Measurements from ENCODE around the gene OR4E1.
"Not testable (repeated sequence)": the region's sequence is repeated elsewhere in the genome, so short reads cannot be mapped to it uniquely, and the experiment has no call there.

The OR4E1 gene

DNA sequence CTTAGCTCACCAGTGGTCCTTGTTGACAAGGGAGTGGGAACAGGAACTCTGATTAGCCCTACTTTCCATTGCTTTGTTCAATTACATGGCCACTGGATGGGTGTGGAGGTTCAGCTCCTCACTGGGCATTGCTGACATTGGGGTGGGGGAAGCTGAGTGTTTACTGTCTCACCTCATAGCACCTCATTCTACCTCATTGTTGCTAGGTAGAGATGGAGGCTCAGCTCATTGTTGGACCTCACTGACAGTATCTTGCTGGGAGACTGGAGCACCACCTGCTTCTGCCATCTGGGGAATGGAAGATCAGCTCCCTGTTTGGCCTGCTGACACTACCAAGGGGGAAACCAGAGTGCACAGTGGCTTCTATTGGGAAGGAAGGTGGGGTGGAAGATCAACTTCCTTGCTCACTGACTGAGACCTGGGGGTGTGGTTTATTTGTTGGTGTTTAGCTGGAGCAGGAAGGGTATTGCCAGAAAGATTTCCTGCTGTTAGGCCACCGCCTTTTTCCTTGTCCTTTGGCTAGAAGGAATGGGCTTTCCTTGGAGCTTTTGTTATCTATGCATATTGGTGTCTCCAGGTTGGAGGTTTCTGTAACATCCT lies 21.3 kb downstream of the OR4E1 start:
- DNase-seq, result no peak

DNA sequence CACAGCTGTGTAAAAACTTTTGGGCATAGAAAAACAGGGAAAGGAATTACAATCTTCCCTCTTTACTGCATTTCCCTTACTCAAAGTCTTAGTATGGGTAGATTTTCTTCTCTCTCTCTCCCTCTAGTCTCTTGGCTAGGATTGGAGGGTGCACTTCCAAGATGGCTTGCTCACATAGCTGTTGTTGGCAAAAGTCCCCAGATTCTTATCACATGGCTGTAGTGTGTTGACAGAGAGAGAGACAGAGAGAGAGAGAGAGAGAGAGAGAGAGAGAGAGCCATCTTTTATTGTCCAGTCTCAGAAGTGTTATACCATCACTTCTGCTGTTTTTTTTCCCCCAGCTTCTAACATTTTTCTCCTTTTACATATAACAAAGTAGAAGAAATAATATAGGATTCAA lies 26.2 kb downstream of the OR4E1 start:
- DNase-seq, result no peak

DNA sequence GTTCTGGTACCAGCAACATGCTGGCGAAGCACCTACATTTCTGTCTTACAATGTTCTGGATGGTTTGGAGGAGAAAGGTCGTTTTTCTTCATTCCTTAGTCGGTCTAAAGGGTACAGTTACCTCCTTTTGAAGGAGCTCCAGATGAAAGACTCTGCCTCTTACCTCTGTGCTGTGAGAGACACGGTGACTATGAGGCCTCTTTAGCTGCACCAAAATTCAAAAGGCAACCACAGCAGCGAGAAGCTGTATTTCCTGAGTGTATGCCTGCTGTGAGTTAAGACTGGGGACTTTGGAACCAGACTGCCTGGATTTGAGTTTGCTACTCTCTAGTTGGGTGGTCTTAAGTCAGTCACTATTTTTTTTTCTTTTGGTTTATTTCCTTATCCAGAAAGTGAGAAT lies 30.2 kb downstream of the OR4E1 start:
- no peak for DNase-seq

DNA sequence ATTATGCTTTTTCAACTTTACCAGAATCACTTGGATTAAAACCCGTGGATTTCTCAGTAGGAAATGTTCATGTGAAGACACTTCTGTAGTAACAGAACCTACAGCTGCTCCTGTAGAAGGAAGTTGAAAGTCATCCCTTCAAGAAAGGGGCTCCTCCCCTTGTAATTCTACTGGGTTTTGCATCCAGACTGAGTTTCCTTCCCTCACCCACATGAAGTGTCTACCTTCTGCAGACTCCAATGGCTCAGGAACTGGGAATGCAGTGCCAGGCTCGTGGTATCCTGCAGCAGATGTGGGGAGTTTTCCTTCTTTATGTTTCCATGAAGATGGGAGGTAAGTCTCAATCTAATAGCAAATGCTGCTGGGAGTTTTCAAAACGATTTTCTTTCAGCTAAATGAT lies 30.9 kb downstream of the OR4E1 start:
- DNase-seq, result no peak

DNA sequence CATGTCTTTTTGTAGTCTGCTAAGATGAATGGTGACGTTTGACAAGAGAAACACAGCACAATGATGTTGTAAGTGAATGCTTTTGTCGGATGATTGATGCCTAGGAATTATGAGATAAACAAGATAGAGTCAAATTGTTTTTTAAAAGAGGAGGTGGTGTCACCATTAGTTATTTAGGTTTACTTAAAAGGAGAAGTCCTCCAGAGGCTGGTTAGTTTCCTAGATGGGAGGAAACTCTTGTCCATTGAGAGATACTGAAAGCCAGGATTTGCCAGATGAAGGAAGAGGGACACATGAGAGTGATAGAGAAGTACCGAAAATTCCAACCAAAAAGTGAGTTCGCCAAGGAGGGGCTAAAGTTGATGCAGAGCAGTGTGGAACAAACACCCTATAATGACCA lies 38.8 kb downstream of the OR4E1 start, which contains the start of gene OR10G2:
TSS of gene OR10G2 (minus strand) at position 101 of the 400 bp plus-strand sequence. CDS start at position 3, 98 bp downstream.
- DNase-seq, result no peak

DNA sequence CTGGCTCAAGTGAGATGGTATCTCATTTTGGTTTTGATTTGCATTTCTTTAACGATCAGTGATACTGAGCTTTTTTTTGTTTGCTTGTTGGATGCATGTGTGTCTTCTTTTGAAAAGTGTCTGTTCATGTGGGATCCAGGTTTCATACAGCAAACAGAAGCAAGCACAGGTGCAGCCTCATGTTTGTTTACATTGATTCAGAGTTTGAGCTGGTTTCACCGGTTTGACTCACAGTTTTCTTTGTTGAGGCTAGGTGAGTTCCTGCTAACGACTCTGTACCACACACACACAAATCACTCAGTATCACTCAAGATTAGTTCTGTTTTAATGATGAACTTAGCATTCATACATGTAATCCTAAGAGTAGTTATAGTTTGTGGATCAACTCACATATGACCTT lies 42.5 kb downstream of the OR4E1 start:
- DNase-seq, result no peak

DNA sequence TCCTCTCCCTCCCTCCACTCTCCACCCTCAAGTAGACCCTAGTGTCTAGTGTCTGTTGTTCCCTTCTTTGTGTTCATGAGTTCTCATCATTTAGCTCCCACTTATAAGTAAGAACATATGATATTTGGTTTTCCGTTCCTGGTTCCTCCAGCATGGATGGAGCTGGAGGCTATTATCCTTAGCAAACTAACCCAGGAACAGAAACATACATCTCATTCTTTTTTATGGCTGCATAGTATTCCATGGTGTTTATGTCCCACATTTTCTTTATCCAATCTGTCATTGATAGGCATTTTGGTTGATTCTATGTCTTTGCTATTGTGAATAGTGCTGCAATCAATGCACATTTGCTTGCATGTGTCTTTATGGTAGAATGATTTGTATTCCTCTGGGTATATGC lies 43.1 kb downstream of the OR4E1 start:
- not testable (repeated sequence) for DNase-seq

DNA sequence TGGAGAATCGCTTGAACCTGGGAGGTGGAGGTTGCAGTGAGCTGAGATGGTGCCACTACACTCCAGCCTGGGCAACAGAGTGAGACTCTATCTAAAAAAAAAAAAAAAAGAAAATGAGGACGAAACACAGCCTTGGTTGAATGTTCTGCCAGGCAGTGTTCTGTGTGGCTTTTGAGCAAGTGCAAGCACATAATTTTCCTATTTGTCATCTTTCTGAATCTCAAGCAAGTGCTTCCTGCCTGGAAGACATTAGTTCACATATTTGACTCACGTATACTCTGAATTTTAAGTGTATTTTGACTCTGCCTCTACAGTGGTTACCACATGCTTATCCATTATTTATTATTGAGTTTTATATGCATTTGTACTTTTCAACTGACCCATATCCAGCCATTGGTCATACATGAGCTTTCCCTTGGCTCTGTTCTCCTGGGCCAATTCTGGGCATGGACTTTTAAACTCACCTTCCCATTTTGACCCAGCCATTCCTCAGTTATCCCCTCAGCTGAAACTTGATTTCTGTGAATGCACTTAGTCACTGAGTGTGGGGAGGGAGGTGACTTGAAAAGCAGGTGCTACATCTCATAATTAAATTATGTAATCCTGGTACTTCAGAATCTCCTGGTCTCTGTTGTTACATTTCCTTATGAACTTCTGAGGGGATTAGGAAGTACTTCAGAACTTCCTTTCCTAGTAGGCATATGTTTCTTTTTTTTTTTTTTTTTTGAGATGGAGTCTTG lies 47.0 kb downstream of the OR4E1 start:
- DNase-seq, result no peak
